Stimulated activated CD8-positive, alpha-beta memory T cell treated with anti-CD3 and anti-CD28 coated beads, Interleukin-15, amount 100 ng/mL, for 4 hours (primary cell): Measurements from ENCODE around the gene SYNDIG1L.

Experiments used
- DNase-seq, 2 donors: peaks; one replicate each; pipeline ENCODE4 v3.0.0-alpha.2; 2020; ENCODE audit warnings: low read depth in 2 of 2

SYNDIG1L gene

DNA sequence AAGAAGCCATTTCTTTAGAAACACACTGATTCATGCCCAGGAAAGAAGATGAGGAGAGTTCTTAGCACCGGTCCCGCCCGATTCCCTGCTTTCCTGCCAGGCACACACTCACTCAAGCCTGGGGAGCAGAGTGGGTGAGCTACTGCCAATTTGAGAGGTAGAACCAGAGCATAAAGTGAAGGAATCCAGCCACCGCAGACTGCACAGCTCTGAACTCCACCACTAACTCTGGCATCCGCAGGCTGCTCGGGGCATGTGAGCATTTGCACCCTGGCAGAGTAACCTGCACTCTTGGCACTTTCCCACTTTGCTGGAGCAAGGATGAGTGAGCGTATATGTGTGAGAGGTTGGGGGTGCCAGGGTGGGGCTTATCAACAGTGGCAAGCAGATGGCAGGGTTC, 4.0 kb upstream of the SYNDIG1L start:
- DNase-seq = no peak

DNA sequence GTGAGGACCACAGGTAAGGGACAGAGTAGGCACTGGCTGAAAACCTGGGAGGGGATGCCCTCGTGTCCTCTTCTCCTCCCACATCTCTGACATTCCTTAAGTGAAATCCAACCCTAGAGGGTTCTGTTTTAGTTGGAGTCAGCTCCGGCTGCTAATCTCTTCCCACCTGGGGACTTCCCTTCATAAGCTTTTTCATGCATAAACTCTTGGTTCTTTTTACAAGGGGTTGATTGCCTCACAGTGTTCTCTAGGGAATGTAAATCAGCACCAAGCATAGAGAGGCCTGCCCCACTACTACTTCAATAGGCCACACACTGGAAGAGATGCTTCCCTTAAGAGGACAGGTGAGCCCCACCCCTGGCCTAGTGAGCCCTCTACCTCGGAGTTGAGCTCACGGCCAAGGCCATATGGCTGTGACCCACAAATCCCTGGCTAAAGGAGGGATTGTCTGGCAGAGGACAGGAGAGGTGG, 3.2 kb upstream of the SYNDIG1L start:
- DNase-seq = no peak

DNA sequence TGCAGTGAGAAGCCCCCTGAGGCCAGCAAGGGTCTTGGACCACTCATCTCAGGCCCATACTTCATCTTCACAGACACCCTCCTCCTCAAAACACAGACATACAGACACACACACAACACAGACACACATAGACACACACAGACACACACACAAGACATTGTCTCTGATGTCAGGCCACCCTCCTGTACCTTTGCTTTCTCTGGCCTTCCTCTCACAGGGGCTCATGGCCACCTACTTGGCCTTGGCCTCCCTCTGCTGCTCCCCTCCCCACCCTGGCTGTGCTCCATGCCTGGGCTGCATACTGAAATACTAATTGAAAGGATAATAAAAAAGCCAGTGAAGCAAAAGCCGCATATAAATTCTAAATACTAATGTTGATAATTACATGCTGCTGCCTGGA, 1.6 kb upstream of the SYNDIG1L start:
- no peak for DNase-seq

DNA sequence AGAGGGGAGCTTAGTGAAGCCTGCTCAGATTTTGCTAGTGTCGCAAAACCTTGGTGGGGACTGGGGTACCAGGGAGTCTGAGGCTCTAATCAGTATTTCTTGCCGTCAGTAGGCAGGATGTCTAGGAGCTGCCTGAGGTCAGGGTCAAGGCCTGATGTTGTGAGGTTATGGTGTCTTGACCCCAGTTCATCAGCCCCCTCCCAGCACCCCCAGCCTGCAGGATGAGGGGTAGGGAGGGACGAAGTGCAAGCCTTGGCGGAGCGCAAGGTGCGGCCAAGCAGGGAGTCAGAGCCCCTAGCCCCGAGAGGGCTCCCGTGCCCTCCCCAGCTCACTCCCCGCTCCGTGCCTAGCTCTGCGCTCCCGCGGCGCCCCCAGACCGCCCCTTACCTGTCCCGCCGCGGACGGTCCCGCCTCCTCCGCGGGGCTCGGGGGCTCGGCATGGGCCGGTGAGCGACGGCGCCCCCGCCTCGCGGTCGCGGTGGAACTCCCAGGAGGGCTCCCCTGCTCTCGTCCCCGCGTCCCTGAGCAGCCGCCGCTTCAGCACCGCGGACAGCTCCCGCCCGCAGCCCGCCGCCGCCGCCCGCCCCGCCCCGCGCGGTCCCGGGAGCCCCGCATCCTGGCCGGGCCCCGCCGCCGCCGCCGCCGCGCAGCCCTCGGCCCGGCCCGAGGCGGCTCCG, 347 bp downstream of the SYNDIG1L start:
- DNase-seq = no peak

DNA sequence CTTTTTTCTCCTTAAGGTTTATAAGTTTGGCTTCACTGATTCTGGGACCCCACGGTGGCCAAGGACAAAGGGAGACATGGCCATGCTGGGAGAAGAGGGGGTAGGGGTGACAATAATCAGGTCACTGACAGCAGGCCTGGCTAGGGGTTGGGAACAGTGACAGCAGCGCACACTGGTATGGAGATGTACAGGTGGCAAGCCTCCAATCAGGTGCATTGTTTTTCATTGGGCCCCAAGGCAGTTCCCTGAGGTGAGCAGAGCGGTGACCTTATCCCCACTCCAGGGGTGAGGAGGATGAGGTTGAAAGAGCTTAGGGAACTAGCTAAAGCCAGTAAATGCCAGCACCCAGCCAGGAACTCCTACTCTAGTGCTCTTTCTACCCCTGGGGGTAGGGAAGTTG, 1.4 kb downstream of the SYNDIG1L start:
- no peak for DNase-seq

DNA sequence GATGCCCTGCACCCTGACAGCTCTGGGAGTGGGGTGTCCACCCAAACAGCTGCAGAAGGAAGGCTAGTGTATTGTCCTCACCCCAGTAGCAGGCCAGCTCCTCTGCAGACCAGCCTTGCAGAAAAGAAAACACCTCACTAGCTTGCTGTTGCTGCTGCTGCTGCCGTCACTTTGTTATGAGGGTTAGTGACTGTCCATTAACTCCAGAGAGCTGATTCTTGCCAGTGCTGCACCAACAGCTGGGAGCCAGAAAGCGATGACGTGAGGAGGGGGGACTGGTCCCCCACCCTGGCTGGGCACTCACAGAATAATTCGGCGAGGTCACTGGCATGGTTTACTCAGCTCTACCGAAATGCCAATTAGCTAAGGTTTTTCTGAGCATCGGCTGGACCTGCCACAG, 2.8 kb downstream of the SYNDIG1L start:
- DNase-seq = no peak

DNA sequence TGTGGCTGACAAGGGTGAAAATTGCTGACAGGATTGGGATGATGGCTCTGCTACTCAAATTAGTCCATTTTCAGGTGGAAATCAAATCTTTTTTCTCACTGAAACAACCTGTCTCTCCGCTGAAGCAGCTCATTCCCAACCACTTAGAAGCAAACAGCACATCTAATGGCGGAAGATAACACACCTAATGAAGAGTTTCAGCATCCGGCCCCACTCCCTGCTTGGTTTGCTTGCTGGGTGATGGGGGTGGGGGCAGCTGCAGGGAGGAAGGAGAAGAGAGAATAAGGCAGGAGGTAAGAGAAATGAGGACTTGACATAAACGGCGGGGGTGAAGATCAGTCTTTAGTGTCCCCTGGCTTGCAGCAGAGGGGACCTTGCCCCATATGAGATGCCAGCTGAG, 4.0 kb downstream of the SYNDIG1L start:
- DNase-seq = no peak

DNA sequence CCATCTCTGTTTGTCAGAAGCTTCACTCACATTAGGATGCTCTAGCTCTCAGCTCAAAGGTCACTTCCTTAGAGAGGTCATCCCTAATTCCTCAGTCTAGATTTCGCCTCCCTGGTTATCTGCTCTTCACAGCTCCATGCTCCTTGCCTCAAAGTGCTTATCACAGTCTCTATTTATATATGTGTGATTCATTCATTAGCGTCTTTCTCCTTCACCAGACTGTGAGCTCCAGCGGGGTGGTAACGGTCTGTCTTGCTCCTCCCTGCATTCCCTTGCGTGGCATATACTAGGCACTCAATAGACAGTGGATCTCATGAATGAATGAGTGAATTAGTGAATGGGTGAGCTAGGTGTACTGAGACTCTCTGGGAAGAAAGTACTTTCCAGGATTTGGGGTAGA, 6.9 kb downstream of the SYNDIG1L start:
- no peak for DNase-seq

DNA sequence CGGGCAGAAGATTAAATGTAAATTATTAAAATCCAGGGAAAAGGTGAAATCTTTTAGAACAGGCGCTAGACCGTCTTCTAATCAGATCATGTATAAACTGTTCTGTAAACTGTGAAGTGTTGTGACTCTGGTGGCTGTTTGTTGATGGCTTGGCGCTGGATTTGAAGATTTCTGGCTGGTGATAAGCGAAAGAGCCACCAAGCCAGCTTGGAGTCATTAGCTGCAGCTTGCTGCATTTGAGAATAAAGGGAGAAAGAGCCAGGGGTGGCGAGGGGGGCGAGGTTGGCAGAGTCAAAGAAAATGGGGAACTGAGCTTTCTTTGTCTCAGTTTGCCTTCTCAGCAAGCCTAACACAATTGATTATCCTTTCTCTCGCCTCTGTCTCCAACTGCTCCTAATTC, 8.0 kb downstream of the SYNDIG1L start:
- DNase-seq = no peak

DNA sequence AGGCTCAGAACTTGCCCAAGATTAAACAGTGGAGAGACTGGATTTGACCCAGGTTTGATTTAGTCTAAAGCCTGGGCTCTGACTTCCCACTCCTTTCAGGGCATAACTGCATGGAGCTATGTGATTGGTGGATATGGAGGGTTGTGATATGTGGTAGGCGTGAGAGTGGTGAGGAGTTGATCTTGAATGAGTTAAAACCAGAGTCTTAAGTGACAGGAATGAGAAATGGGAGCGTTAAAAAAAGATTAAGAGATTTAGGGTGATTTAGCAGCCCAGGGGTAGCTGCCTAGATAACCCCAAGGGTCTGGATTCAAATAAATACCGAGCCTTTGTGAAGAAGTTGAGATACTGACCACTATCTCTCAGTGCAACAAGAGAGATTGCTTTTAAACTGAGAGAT, 8.4 kb downstream of the SYNDIG1L start:
- DNase-seq = no peak

DNA sequence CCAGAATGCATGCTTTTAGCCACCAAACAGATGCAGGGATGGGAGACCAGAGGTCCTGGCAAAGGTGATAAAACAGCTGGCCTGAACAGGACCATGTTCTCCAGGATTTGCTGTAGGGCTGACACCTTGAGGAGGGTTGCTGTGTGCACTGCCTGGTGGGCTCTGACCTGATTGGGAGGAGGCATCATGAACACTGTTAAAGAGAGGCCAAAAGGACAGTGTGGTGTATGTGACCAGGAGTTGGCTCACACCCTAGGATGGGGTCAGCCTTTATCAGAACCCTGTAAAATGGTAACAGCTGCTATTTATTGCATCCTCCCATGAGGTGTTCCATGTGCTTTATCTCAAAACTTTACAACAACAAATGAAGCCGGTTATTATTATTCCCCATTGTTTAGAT, 8.8 kb downstream of the SYNDIG1L start:
- no peak for DNase-seq

DNA sequence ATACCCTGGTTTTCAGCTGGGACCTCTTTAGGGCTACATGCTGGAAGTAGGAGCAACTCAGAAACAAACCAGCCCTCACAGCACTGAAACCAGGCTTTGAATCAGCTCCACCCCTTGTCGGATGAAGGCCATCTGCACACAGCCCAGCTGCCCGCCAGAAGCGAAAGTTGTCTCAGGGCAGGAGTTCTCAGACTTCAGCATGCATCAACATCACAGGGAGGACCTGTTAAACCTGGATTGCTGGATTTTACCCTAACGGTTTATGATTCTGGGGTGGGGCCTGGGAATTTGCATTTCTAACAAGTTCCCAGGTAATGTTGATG, 10.9 kb downstream of the SYNDIG1L start:
- no peak for DNase-seq

DNA sequence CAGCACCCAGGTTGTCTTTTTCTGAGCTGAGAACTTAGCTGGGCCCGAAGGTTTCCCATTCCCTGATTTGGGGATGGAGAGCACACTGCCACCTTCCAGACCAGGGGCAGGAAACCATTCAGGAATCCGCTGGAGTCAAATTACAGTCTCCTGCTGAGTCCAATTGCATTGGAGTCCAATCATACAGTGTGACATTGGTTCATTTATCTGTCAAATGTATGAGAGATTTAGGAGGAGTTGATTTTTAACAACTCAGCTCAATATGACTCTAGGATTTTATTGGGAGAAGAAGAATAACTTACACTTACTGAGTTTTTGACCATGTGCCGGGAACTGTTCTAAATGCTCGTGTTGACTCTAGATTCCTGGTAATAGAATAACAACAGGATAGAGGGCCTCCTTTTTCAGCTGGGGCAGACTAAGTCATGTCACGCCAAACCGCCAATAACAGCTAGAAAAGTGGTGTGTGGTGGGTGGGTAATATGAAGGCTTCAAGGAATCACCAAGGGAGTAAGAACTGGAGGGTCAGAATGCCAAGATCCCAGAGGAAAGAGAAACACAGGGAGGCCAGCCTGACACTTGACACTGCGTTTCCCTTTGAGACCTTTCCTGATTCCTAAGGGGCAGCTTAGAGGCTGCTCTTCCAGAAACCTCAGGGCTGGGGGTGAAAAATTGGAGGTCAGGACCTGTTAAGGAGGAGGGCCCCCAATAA, 11.5 kb downstream of the SYNDIG1L start:
- DNase-seq = no peak

DNA sequence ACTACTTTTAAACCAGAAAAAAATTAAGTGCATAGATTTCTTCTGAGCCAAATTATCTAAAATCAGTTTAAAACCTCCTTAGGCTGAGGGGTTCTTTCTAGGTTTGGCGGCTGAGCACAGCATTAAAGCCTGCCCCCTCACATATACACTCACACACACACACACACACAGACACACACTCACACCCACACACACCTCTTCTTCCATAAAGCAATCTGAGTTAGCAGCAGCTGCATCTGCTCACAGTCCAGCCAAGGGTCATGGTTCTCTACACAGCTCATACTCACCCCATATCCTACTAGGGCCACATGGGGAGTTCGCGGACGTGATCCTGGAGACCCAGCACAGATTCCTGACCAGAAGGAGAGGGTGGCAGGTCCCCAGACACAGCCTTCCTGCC, 12.4 kb downstream of the SYNDIG1L start:
- DNase-seq = no peak

DNA sequence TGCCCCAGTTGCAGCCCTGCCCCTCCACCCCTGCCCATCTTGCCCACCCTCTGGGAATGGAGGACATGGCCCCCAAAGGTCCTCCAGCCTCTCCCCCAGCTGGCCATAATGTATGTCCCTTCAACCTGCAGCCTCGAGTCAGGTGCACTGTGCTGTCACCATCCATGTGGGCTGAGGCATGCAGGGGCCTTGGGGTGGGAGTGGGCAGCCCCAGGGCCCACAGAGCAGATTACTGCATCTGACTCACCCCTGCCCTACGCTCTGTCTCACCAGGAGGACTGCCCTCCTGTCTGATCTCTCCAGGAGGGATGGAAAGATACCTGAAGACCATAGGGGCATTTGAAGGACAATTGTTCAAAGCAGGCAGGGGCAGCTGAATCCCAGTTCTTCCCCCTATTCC, 13.3 kb downstream of the SYNDIG1L start:
- no peak for DNase-seq

DNA sequence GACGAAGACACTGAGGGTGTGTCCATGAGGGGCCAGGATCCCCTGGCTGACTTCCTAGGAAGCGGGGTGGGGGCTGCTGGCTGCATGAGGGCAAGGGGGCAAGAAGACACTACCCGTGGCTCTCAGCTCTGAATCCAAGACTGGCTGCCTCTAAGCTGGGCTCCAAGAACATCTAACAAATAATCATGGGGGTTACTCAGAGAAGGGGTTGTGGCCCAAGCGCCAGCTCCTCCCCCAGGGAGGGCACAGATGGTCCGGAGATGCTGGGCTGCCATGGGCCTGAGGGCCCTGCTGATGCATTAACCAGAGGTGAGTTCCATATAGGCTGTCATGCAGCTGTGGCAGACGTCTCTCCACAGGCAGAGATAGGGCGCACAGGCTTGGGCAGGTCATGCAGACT, 14.3 kb downstream of the SYNDIG1L start:
- DNase-seq = no peak

DNA sequence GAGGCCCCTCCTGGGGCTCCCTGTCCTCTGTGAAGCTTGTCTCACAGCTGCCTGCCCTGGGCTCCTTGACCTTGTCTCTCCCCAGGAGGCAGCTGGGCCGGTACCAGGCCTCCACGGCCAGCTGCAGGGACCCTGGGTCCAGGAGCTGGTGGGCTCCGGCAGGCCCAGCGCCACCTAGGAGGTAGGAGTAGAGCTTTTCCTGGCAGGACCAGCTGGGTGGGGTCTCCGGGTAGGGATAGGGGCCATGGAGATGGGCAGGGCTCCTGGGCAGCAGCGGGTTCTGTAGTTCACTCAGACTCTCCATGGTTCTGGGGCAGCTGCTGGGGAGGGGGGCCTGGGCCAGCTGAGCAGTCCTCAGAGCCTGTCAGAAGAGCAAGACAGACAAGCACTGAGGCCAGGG, 16.6 kb downstream of the SYNDIG1L start:
- no peak for DNase-seq

DNA sequence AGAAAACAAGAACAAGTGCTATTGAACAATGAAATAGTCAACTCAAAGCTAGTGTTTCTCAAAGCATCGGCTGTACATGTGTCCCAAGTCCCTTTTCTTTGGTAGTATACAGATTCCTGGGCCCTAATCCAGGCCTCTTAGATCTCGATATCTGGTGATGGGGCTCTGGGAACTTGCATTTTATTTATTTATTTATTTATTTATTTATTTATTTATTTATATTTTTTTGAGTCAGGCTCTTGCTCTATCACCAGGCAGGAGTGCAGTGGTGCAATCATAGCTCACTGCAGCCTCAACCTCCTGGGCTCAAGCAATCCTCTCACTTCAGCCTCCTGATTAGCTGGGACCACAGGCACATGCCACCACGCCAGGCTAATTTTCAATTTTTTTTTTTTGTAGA, 17.1 kb downstream of the SYNDIG1L start:
- no peak for DNase-seq

DNA sequence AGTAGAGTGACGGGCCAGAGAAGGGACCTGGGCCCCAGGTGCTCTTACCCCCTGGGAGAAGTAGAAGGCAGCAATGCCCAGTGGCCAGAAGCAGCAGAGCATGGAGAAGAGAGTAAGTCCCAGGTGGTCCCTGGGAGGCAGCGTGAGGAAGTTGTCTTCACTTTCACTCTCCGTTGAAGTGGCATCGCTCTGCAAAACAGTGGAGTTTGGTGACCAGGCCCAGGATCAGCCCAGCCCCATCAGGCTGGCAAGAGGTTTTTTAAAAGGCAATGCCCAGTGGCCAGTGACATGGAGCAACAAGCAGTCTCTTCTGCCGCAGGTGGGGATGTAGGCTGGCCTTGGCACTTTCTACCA, 18.2 kb downstream of the SYNDIG1L start:
- DNase-seq = no peak

DNA sequence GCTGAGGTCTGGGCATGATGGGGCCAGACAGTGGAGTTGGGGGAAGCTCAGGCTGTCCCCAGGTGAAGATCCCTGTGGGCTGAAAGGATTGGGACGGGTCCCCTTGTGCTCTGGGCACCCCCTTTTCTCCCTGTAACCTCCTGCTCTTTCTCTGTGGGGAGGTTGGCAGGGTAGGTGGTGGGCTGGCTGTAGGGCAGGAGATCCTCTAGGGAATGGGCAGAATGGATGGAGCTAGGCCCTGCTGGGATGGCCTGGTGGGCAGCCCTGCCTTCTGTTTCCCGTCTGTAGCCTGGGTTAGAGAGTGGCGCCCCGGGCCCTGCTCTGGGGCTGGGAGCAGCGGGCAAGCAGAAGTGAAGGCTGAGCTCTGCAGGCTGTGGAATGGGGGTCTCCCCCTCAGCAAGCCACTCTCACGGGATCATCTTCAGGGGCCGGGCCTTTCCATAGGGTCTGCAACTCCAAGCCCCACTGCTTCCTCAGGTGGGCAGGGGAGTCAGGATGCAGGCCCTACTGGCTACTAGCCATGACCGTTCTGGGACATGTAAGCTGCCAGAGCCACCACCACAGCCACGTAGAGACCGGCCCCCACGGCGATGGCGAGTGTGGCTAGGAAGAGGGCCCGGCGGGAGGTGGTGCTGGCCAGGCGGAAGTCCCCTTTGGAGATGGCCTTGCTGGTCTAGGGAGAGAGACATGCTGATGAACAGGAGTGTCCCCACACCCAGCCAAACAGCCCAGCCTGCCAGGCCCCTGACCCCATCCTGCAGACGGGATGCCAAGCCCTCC, 18.8 kb downstream of the SYNDIG1L start:
- no peak for DNase-seq

DNA sequence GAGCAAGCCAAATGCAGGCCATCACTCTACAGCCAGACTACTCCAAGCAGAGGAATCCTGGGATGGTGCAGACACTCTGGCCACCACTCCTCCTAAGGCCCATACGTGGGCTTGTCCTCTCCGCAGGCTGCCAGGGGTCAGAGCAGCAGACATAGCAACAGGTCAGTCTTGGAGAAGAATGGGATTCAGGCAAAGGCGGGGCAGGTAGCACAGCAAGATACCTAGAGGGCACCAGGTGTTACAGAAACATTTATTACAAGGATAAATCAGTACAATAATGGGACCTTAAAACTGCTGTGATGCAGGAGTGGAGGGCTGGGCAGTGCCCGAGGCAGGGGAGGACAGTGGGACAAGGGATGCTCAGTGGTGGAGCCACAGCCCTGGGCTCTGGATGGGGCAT, 20.3 kb downstream of the SYNDIG1L start:
- DNase-seq = no peak

DNA sequence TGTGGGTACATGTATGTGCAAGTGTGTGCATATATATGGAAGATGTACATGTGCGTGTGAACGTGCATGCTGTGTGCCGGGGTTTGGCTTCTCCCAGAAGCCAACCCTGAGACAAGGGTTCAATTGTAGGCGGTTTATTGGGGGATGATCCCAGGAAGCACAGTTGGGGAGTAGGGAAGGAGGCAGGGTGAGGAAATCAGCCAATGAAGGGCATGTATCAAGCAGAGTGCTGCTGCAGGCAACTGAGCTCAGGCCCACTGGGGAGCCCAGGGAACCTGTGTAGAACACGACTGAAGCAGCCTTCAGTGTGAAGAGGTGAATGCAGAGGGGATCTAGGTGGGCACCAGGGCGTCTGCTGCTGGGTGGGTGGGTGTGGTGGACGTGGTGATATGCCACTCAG, 21.6 kb downstream of the SYNDIG1L start:
- no peak for DNase-seq
